ENCODE data around the gene EDNRA.
A peak's percentile ranks its signal among the peaks of the same experiment; 100 is the strongest.
"Not testable (repeated sequence)": the region's sequence is repeated elsewhere in the genome, so short reads cannot be mapped to it uniquely, and the experiment has no call there.

The EDNRA gene

DNA sequence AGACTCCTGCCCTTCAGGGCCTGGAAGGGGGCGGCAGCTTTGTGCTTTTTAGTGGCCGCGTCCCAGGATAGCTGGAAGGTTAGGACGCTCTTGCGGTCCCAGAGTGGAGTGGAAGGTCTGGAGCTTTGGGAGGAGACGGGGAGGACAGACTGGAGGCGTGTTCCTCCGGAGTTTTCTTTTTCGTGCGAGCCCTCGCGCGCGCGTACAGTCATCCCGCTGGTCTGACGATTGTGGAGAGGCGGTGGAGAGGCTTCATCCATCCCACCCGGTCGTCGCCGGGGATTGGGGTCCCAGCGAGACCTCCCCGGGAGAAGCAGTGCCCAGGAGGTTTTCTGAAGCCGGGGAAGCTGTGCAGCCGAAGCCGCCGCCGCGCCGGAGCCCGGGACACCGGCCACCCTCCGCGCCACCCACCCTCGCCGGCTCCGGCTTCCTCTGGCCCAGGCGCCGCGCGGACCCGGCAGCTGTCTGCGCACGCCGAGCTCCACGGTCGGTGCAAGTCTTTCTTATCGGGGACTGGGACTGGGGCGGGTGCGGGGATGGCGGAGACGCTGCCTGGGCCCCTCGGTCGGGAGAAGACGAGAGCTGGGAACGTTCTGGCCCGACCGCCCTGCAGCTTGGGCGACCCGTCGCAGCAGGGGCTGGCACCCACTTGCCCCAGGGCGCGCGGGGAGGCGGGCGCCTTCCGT is at the start of gene EDNRA:
TSS of gene EDNRA (plus strand) at position 207 of the 686 bp plus-strand sequence. CDS start 4,585 bp downstream, outside the sequence.
- Histone ChIP-seq H3K36me3 (ENCODE audit: control insufficient read depth, insufficient read depth, low read length) (no peaks in the 10 kb centered on the region), H3K4me3 (ENCODE audit: low read depth, low read length) (peak within 1 kb of the TSS; percentile 71), H3K27me3 (ENCODE audit: control insufficient read depth, insufficient read depth, low read length) (peaks cover 32% of the 10 kb centered on the region), H3K9ac (ENCODE audit: low read depth, low read length) (peak within 1 kb of the TSS; percentile 66), H3K4me1 (ENCODE audit: control insufficient read depth, insufficient read depth, low read length) (no peaks in the 10 kb centered on the region), H3K9me3 (ENCODE audit: control insufficient read depth, insufficient read depth, low read length) (no peaks in the 10 kb centered on the region)

DNA sequence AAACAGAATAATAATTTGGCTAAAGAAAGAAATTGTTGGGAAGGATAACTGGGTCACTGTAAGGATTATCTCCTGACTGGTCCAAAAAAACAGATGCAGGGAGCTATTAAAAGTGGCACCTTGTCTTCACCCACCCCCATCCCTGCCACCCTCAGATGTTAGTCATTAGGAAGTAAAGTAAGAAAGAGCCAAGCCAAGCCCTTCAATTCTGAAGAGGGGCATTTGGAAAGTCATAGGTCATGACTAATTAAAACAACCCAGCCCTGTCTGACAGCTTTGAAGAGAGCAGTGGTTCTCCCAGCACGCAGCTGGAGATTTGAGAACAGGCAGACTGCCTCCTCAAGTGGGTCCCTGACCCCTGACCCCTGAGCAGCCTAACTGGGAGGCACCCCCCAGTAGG is 46.5 kb upstream of the EDNRA start:
- not testable (repeated sequence) for H3K9ac ChIP-seq (ENCODE audit: low read depth, low read length); H3K4me3 ChIP-seq (ENCODE audit: low read depth, low read length); H3K9me3 ChIP-seq (ENCODE audit: control insufficient read depth, insufficient read depth, low read length); H3K27me3 ChIP-seq (ENCODE audit: control insufficient read depth, insufficient read depth, low read length); H3K36me3 ChIP-seq (ENCODE audit: control insufficient read depth, insufficient read depth, low read length); H3K4me1 ChIP-seq (ENCODE audit: control insufficient read depth, insufficient read depth, low read length)

DNA sequence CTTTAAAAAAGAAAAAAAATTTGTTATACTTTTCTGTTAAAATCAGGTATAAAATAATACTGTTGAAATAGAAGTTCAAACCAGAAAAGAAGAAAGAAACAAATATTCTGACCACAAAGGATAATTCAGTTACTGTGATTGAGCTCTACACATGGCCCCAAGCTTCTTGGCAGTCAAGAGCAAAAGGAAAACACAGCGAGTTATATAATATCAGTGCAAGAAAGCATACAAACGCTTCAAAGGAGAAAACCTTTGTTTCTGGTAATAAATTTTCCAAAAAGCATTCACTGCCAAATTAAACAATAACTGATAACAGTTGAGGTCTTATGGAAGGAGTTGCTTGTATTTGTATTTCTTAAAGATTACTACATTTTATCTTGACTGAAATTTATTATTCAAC is 40.5 kb upstream of the EDNRA start:
- no peaks in the 10 kb centered on the region for H3K9me3 ChIP-seq (ENCODE audit: control insufficient read depth, insufficient read depth, low read length)
- H3K4me1 ChIP-seq (ENCODE audit: control insufficient read depth, insufficient read depth, low read length), result no peaks in the 10 kb centered on the region
- H3K4me3 ChIP-seq (ENCODE audit: low read depth, low read length), result no peak overlapping the region
- H3K36me3 ChIP-seq (ENCODE audit: control insufficient read depth, insufficient read depth, low read length), result no peaks in the 10 kb centered on the region
- no peak overlapping the region for H3K9ac ChIP-seq (ENCODE audit: low read depth, low read length)
- H3K27me3 ChIP-seq (ENCODE audit: control insufficient read depth, insufficient read depth, low read length), result no peaks in the 10 kb centered on the region

DNA sequence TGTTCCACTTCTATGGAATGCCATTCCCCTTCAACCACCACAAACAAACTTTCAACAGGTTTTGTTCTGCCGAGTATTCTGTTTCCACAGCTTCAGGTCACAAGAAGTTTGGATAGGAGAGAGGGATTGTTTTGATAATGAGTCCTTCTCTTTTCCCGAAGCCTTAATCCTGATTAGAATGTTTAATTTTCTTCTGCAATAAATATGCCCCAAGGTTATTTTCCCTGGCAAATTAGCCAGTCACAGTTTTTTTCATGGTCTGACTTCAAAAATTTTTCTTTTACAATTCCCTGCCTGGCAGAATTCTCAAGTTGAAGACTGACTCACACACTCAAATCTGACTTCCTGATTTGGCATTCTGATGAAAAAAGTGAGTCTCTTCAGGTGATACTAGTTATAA is 33.1 kb upstream of the EDNRA start:
- H3K9ac ChIP-seq (ENCODE audit: low read depth, low read length), result no peak overlapping the region
- H3K4me3 ChIP-seq (ENCODE audit: low read depth, low read length), result no peak overlapping the region
- no peaks in the 10 kb centered on the region for H3K4me1 ChIP-seq (ENCODE audit: control insufficient read depth, insufficient read depth, low read length)
- H3K9me3 ChIP-seq (ENCODE audit: control insufficient read depth, insufficient read depth, low read length), result no peaks in the 10 kb centered on the region
- no peaks in the 10 kb centered on the region for H3K27me3 ChIP-seq (ENCODE audit: control insufficient read depth, insufficient read depth, low read length)
- H3K36me3 ChIP-seq (ENCODE audit: control insufficient read depth, insufficient read depth, low read length), result no peaks in the 10 kb centered on the region

DNA sequence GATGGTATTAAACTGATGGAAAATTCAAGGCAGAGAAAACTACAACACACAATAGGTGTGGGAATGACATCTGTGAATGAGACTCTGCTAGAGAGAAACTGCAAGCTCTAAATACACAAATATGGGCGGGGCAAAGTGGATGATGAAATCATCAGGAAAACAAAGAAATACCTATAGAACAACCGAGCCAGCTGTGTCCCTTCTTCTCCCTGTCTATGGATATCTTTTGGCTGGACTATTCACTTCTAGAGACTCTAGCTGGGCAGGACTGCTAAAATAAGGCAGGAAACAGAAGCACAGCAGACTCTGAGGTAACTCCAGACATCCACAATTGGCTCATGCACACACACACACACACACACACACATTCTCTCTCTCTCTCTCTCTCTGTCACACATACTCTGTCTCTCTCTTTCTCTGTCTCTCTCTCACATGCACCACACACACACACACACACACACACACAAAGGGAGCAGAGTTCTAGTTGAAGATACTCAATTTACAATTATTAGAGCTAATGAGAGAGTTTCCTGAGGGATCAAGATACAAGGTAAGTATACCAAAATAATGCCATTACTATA is 27.2 kb upstream of the EDNRA start:
- Histone ChIP-seq H3K4me3 (ENCODE audit: low read depth, low read length) (no peak overlapping the region), H3K9ac (ENCODE audit: low read depth, low read length) (no peak overlapping the region), H3K36me3 (ENCODE audit: control insufficient read depth, insufficient read depth, low read length) (no peaks in the 10 kb centered on the region), H3K27me3 (ENCODE audit: control insufficient read depth, insufficient read depth, low read length) (no peaks in the 10 kb centered on the region), H3K4me1 (ENCODE audit: control insufficient read depth, insufficient read depth, low read length) (no peaks in the 10 kb centered on the region), H3K9me3 (ENCODE audit: control insufficient read depth, insufficient read depth, low read length) (no peaks in the 10 kb centered on the region)

DNA sequence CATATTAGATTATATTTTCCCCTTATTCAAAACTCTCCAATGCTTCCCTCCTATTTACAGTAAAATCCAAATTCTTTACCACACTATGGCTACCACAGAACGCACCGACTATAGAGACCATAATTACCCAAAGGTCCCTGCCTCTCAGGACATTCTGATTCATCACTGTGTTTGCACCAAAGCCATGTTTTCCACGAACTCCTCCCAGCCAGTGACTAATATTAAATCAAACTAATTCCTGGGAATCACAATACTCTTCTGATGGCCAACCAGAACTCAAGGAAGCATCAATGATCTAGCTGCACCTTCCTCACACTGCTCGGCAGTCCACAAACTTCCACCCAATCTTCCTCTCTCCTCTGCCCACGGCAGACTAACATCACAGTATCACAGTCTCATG is 24.2 kb upstream of the EDNRA start:
- no peaks in the 10 kb centered on the region for H3K36me3 ChIP-seq (ENCODE audit: control insufficient read depth, insufficient read depth, low read length)
- no peak overlapping the region for H3K4me3 ChIP-seq (ENCODE audit: low read depth, low read length)
- no peaks in the 10 kb centered on the region for H3K4me1 ChIP-seq (ENCODE audit: control insufficient read depth, insufficient read depth, low read length)
- no peaks in the 10 kb centered on the region for H3K27me3 ChIP-seq (ENCODE audit: control insufficient read depth, insufficient read depth, low read length)
- no peaks in the 10 kb centered on the region for H3K9me3 ChIP-seq (ENCODE audit: control insufficient read depth, insufficient read depth, low read length)
- no peak overlapping the region for H3K9ac ChIP-seq (ENCODE audit: low read depth, low read length)

DNA sequence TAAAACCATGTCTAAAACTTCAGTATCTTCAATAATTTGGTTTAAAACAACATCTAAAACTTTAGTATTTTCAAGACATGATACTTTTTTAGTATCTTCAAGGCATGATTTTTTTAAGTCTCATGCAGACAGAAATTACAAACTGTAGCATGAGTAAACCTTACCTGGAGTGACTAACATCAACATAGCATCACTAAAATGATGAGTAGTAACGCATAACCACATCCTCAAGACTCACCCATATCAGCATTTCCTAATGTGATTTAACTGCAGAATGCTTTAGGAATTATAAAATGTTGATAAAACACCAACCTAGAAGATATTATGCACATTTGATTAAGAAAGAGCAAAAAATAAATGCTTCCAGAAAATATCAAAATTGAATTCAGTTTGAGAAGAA is 19.7 kb upstream of the EDNRA start:
- Histone ChIP-seq H3K9me3 (ENCODE audit: control insufficient read depth, insufficient read depth, low read length) (no peaks in the 10 kb centered on the region), H3K4me1 (ENCODE audit: control insufficient read depth, insufficient read depth, low read length) (no peaks in the 10 kb centered on the region), H3K27me3 (ENCODE audit: control insufficient read depth, insufficient read depth, low read length) (no peaks in the 10 kb centered on the region), H3K36me3 (ENCODE audit: control insufficient read depth, insufficient read depth, low read length) (no peaks in the 10 kb centered on the region), H3K9ac (ENCODE audit: low read depth, low read length) (no peak overlapping the region), H3K4me3 (ENCODE audit: low read depth, low read length) (no peak overlapping the region)

DNA sequence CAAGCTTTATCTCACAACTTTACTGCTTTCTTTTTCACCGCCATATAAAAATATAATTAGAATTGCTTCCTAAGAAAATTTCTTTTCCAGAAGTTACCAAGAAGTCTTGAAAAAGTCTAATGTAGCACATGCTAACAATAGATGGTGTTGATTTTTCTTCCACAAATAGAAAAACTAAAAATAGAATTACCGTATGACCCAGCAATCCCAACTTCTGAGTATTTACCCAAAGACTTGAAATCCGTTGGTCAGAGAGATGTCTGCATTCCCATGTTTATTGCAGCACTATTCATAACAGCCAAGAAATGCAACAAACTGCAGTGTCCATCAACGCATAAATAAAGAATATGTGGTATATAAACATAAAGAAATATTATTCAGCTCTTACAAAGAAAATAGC is 17.8 kb upstream of the EDNRA start:
- Histone ChIP-seq H3K9me3 (ENCODE audit: control insufficient read depth, insufficient read depth, low read length) (no peaks in the 10 kb centered on the region), H3K4me1 (ENCODE audit: control insufficient read depth, insufficient read depth, low read length) (no peaks in the 10 kb centered on the region), H3K4me3 (ENCODE audit: low read depth, low read length) (no peak overlapping the region)

DNA sequence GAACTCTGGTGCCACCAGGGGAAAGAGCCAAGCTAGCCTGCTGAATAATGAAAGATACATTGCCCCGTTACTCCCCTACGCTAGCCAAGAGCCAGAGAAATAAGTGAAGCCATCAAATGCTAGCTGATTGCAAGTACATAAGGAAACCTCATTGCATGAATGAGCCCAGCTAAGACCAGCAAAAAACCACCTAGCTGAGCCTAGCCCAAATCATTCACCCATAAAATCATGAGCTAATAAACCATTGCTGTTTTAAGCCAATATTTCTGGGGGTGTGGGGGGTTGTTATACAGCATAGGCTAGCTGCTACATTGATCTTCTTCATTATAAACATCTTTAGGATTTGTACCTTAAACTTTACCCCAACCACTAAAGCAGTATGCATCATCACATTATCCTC is 15.4 kb upstream of the EDNRA start:
- H3K36me3 ChIP-seq (ENCODE audit: control insufficient read depth, insufficient read depth, low read length), result no peaks in the 10 kb centered on the region
- no peak overlapping the region for H3K9ac ChIP-seq (ENCODE audit: low read depth, low read length)
- no peaks in the 10 kb centered on the region for H3K4me1 ChIP-seq (ENCODE audit: control insufficient read depth, insufficient read depth, low read length)
- no peaks in the 10 kb centered on the region for H3K27me3 ChIP-seq (ENCODE audit: control insufficient read depth, insufficient read depth, low read length)
- no peaks in the 10 kb centered on the region for H3K9me3 ChIP-seq (ENCODE audit: control insufficient read depth, insufficient read depth, low read length)
- no peak overlapping the region for H3K4me3 ChIP-seq (ENCODE audit: low read depth, low read length)

More for the DNA sequence above, 17.8 kb upstream of the EDNRA start:
- Histone ChIP-seq H3K9ac (ENCODE audit: low read depth, low read length) (no peak overlapping the region), H3K27me3 (ENCODE audit: control insufficient read depth, insufficient read depth, low read length) (no peaks in the 10 kb centered on the region), H3K36me3 (ENCODE audit: control insufficient read depth, insufficient read depth, low read length) (no peaks in the 10 kb centered on the region)

DNA sequence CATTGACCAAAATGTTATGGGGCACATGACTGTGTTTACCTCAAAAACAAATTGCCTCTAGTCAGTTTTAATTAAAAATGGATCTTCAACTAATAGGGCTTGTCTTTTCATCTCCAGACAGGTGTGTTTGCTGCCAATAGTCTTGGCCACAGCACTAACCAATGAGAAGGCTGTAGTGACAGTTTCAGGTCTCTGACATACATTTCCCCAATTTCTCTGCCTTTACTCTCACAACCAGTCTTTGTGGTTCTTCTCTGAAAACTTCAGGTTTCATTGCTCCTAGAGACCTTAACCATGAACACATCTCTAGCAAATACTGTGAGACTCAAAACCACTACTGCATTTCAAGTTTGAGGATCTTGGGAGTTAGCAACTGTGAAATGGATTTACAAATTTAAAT is 3.5 kb upstream of the EDNRA start:
- no peak overlapping the region for H3K9ac ChIP-seq (ENCODE audit: low read depth, low read length)
- H3K9me3 ChIP-seq (ENCODE audit: control insufficient read depth, insufficient read depth, low read length), result no peaks in the 10 kb centered on the region
- H3K36me3 ChIP-seq (ENCODE audit: control insufficient read depth, insufficient read depth, low read length), result no peaks in the 10 kb centered on the region
- H3K27me3 ChIP-seq (ENCODE audit: control insufficient read depth, insufficient read depth, low read length), result peaks cover 28% of the 10 kb centered on the region
- no peak overlapping the region for H3K4me3 ChIP-seq (ENCODE audit: low read depth, low read length)
- no peaks in the 10 kb centered on the region for H3K4me1 ChIP-seq (ENCODE audit: control insufficient read depth, insufficient read depth, low read length)

DNA sequence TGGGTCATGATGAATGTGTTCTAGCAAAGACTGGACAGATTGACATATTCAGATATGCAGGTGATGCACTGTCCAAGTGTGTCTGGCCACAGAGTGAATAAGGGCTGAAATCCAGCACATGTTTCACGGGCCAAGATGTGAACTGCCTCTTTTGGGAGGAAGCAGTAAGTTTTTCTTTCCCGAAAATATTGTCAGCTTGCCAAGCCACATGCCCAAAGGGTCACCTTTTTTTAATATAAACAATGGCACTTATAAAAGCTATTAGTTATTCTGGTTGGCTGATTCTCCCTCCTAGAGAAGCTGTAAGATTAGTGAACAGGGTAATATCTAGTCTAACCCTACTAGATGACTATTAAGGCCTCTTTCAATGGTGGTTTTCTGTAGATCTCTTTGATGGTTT is 1.5 kb upstream of the EDNRA start:
- Histone ChIP-seq H3K4me1 (ENCODE audit: control insufficient read depth, insufficient read depth, low read length) (no peaks in the 10 kb centered on the region), H3K36me3 (ENCODE audit: control insufficient read depth, insufficient read depth, low read length) (no peaks in the 10 kb centered on the region), H3K9ac (ENCODE audit: low read depth, low read length) (no peak overlapping the region), H3K27me3 (ENCODE audit: control insufficient read depth, insufficient read depth, low read length) (peaks cover 32% of the 10 kb centered on the region), H3K9me3 (ENCODE audit: control insufficient read depth, insufficient read depth, low read length) (no peaks in the 10 kb centered on the region), H3K4me3 (ENCODE audit: low read depth, low read length) (no peak overlapping the region)

DNA sequence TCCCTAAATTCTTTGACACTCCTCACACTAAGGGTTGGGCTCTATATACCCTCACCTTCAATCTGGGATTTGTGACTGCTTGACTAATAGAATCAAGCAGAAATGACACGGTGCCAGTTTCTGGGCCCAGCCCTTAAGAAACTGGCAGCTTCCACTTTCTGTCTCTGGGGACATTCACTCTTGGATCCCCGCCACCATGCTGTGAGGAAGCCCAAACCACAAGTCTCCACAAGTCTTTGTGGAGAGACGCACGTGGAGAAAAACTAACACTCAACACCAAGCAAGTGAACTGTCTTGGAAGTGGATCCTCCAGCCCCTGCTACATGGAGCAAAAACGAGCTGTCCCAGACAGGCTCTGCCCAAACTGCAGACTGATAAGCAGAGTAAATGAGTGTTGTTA is 1.1 kb upstream of the EDNRA start:
- Histone ChIP-seq H3K4me3 (ENCODE audit: low read depth, low read length) (no peak overlapping the region), H3K27me3 (ENCODE audit: control insufficient read depth, insufficient read depth, low read length) (peaks cover 32% of the 10 kb centered on the region), H3K9ac (ENCODE audit: low read depth, low read length) (no peak overlapping the region), H3K9me3 (ENCODE audit: control insufficient read depth, insufficient read depth, low read length) (no peaks in the 10 kb centered on the region), H3K4me1 (ENCODE audit: control insufficient read depth, insufficient read depth, low read length) (no peaks in the 10 kb centered on the region), H3K36me3 (ENCODE audit: control insufficient read depth, insufficient read depth, low read length) (no peaks in the 10 kb centered on the region)

Measured in iPS-15b (cell line).